ENCODE data around the gene ZNF777. TPM values are rescaled to one million over a fixed set of nuclear protein-coding genes. Genes with fewer than 3 reads are reported as not detected.

Gene ZNF777
- total RNA-seq, 2 experiments from 2014 or later, result 8.7 to 9.7 TPM

- peaks cover 3% of the 10 kb centered on the region for H3K27me3 Mint-ChIP-seq (ENCODE audit: low read depth)
- CTCF ChIA-PET, result interaction anchor here (0.7 to 2.1 kb wide), 6 partner anchors 10 to 447 kb away, joined by 3 to 12 read pairs (median 3); no protein-coding TSS in a partner anchor
- H3K4me1 Mint-ChIP-seq (ENCODE audit: low read depth), result peaks cover 22% of the 10 kb centered on the region
- peaks cover 5% of the 10 kb centered on the region for H3K36me3 Mint-ChIP-seq (ENCODE audit: low read depth)
- H3K4me3 Mint-ChIP-seq, result peak overlapping the region; percentile 42
- no peak overlapping the region for H3K27ac Mint-ChIP-seq
- DNase-seq, result peak; percentile 17
- H3K9me3 Mint-ChIP-seq, result no peaks in the 10 kb centered on the region
- intact Hi-C loops (cut with micrococcal nuclease), result loop anchor here (1.0 to 2.0 kb wide), 6 partner anchors 37 to 333 kb away; partner anchors contain the start of genes ZNF425, ZNF746 and ZNF783
Observed at GRCh38 chr7:149459540-149460452, 1.1 kb downstream of the ZNF777 start.

- peaks cover 22% of the 10 kb centered on the region for H3K4me1 Mint-ChIP-seq (ENCODE audit: low read depth)
- CTCF ChIA-PET, result interaction anchor here (0.6 to 1.0 kb wide), 2 partner anchors 36 to 393 kb away, joined by 3 read pairs; no protein-coding TSS in a partner anchor
- intact Hi-C loops (cut with micrococcal nuclease), result no loop called here
- no peak overlapping the region for H3K27ac Mint-ChIP-seq
- H3K4me3 Mint-ChIP-seq, result peak overlapping the region; percentile 76
- DNase-seq, result no peak
- no peaks in the 10 kb centered on the region for H3K27me3 Mint-ChIP-seq (ENCODE audit: low read depth)
- no peaks in the 10 kb centered on the region for H3K9me3 Mint-ChIP-seq
- H3K36me3 Mint-ChIP-seq (ENCODE audit: low read depth), result peaks cover 7% of the 10 kb centered on the region
Observed at GRCh38 chr7:149459201-149459539, 1.7 kb downstream of the ZNF777 start.

- no peak for DNase-seq
- no peaks in the 10 kb centered on the region for H3K27me3 Mint-ChIP-seq (ENCODE audit: low read depth)
- intact Hi-C loops (cut with micrococcal nuclease), result no loop called here
- no peaks in the 10 kb centered on the region for H3K9me3 Mint-ChIP-seq
- H3K4me1 Mint-ChIP-seq (ENCODE audit: low read depth), result peaks cover 22% of the 10 kb centered on the region
- H3K27ac Mint-ChIP-seq, result no peak overlapping the region
- H3K36me3 Mint-ChIP-seq (ENCODE audit: low read depth), result peaks cover 9% of the 10 kb centered on the region
- H3K4me3 Mint-ChIP-seq, result peak overlapping the region; percentile 76
- CTCF ChIA-PET, result interaction anchor here (0.6 to 1.0 kb wide), 6 partner anchors 10 to 343 kb away, joined by 3 to 4 read pairs (median 3); partner anchors contain the start of gene ZNF398
Observed at GRCh38 chr7:149458235-149458634, 2.6 kb downstream of the ZNF777 start.

GRCh38 chr7:149457766-149458165, 3.1 kb downstream of the ZNF777 start:
- H3K36me3 Mint-ChIP-seq (ENCODE audit: low read depth), result peaks cover 9% of the 10 kb centered on the region
- intact Hi-C loops (cut with micrococcal nuclease), result no loop called here
- no peak for DNase-seq

GRCh38 chr7:149456506-149457421, 4.1 kb downstream of the ZNF777 start:
- no peak for DNase-seq
- Mint-ChIP-seq H3K36me3 (ENCODE audit: low read depth) (peaks cover 9% of the 10 kb centered on the region), H3K27me3 (ENCODE audit: low read depth) (no peaks in the 10 kb centered on the region), H3K9me3 (no peaks in the 10 kb centered on the region), H3K4me3 (no peak overlapping the region), H3K27ac (no peak overlapping the region), H3K4me1 (ENCODE audit: low read depth) (peaks cover 22% of the 10 kb centered on the region)
- intact Hi-C loops (cut with micrococcal nuclease), result no loop called here
- CTCF ChIA-PET, result no interaction called here

More at GRCh38 chr7:149457766-149458165, 3.1 kb downstream of the ZNF777 start:
- H3K4me1 Mint-ChIP-seq (ENCODE audit: low read depth), result peaks cover 22% of the 10 kb centered on the region
- CTCF ChIA-PET, result interaction anchor here (0.8 to 0.9 kb wide), 2 partner anchors 10 to 311 kb away, joined by 3 to 4 read pairs; partner anchors contain the start of gene ZNF398
- H3K4me3 Mint-ChIP-seq, result no peak overlapping the region
- H3K9me3 Mint-ChIP-seq, result no peaks in the 10 kb centered on the region
- H3K27me3 Mint-ChIP-seq (ENCODE audit: low read depth), result no peaks in the 10 kb centered on the region
- H3K27ac Mint-ChIP-seq, result no peak overlapping the region

- peaks cover 14% of the 10 kb centered on the region for H3K36me3 Mint-ChIP-seq (ENCODE audit: low read depth)
- CTCF ChIA-PET, result no interaction called here
- H3K27me3 Mint-ChIP-seq (ENCODE audit: low read depth), result no peaks in the 10 kb centered on the region
- H3K27ac Mint-ChIP-seq, result no peak overlapping the region
- no peaks in the 10 kb centered on the region for H3K9me3 Mint-ChIP-seq
- DNase-seq, result no peak
- intact Hi-C loops (cut with micrococcal nuclease), result no loop called here
- no peak overlapping the region for H3K4me3 Mint-ChIP-seq
- H3K4me1 Mint-ChIP-seq (ENCODE audit: low read depth), result peaks cover 18% of the 10 kb centered on the region
Observed at GRCh38 chr7:149455175-149455950, 5.5 kb downstream of the ZNF777 start.

- peaks cover 18% of the 10 kb centered on the region for H3K36me3 Mint-ChIP-seq (ENCODE audit: low read depth)
- no peak for DNase-seq
- H3K4me3 Mint-ChIP-seq, result no peak overlapping the region
Observed at GRCh38 chr7:149454750-149455149, 6.1 kb downstream of the ZNF777 start.

GRCh38 chr7:149454006-149454405, 6.9 kb downstream of the ZNF777 start:
- CTCF ChIA-PET, result interaction anchor here (0.6 kb wide), 1 partner anchor 11 kb away, joined by 3 read pairs; no protein-coding TSS in a partner anchor
- no peaks in the 10 kb centered on the region for H3K9me3 Mint-ChIP-seq
- H3K27ac Mint-ChIP-seq, result no peak overlapping the region

More at GRCh38 chr7:149454750-149455149, 6.1 kb downstream of the ZNF777 start:
- CTCF ChIA-PET, result no interaction called here
- Mint-ChIP-seq H3K27me3 (ENCODE audit: low read depth) (no peaks in the 10 kb centered on the region), H3K4me1 (ENCODE audit: low read depth) (peaks cover 18% of the 10 kb centered on the region), H3K27ac (no peak overlapping the region), H3K9me3 (no peaks in the 10 kb centered on the region)
- intact Hi-C loops (cut with micrococcal nuclease), result no loop called here

GRCh38 chr7:149450821-149451220, 10.0 kb downstream of the ZNF777 start:
- DNase-seq, result no peak
- CTCF ChIA-PET, result interaction anchor here (0.6 kb wide), 1 partner anchor 24 kb away, joined by 3 read pairs; no protein-coding TSS in a partner anchor
- Mint-ChIP-seq H3K9me3 (no peaks in the 10 kb centered on the region), H3K27me3 (ENCODE audit: low read depth) (no peaks in the 10 kb centered on the region), H3K27ac (no peak overlapping the region), H3K4me1 (ENCODE audit: low read depth) (no peaks in the 10 kb centered on the region), H3K36me3 (ENCODE audit: low read depth) (peaks cover 30% of the 10 kb centered on the region), H3K4me3 (no peak overlapping the region)
- intact Hi-C loops (cut with micrococcal nuclease), result no loop called here

More at GRCh38 chr7:149454006-149454405, 6.9 kb downstream of the ZNF777 start:
- H3K36me3 Mint-ChIP-seq (ENCODE audit: low read depth), result peaks cover 24% of the 10 kb centered on the region
- intact Hi-C loops (cut with micrococcal nuclease), result no loop called here
- no peak overlapping the region for H3K4me3 Mint-ChIP-seq
- DNase-seq, result no peak
- H3K27me3 Mint-ChIP-seq (ENCODE audit: low read depth), result no peaks in the 10 kb centered on the region
- H3K4me1 Mint-ChIP-seq (ENCODE audit: low read depth), result peaks cover 16% of the 10 kb centered on the region

GRCh38 chr7:149449897-149450296, 11.0 kb downstream of the ZNF777 start:
- H3K36me3 Mint-ChIP-seq (ENCODE audit: low read depth), result peaks cover 30% of the 10 kb centered on the region
- H3K27ac Mint-ChIP-seq, result no peak overlapping the region
- no peak overlapping the region for H3K4me3 Mint-ChIP-seq
- CTCF ChIA-PET, result no interaction called here
- no peaks in the 10 kb centered on the region for H3K27me3 Mint-ChIP-seq (ENCODE audit: low read depth)
- no peaks in the 10 kb centered on the region for H3K9me3 Mint-ChIP-seq
- no peaks in the 10 kb centered on the region for H3K4me1 Mint-ChIP-seq (ENCODE audit: low read depth)
- no peak for DNase-seq
- intact Hi-C loops (cut with micrococcal nuclease), result no loop called here

- Mint-ChIP-seq H3K9me3 (no peaks in the 10 kb centered on the region), H3K27me3 (ENCODE audit: low read depth) (no peaks in the 10 kb centered on the region), H3K27ac (no peak overlapping the region), H3K36me3 (ENCODE audit: low read depth) (peaks cover 29% of the 10 kb centered on the region), H3K4me3 (no peak overlapping the region), H3K4me1 (ENCODE audit: low read depth) (no peaks in the 10 kb centered on the region)
- CTCF ChIA-PET, result no interaction called here
- no peak for DNase-seq
- intact Hi-C loops (cut with micrococcal nuclease), result no loop called here
Observed at GRCh38 chr7:149448961-149449360, 11.9 kb downstream of the ZNF777 start.
